GM18517 (cell line): ENCODE results near the gene CTBP2.

Experiments used
- ATAC-seq: cut with Tn5 transposase; IDR thresholded peaks from one replicate; pipeline ENCODE4 v1.9.1; 2021; ENCODE audit warnings: mild to moderate bottlenecking, moderate library complexity; ENCODE audit not compliant: unreplicated experiment

The CTBP2 gene

GRCh38 chr10:125125951-125126735 lies 34.2 kb downstream of the CTBP2 start:
- no peak for ATAC-seq

- ATAC-seq: no peak
Observed at GRCh38 chr10:125124907-125125306, 35.5 kb downstream of the CTBP2 start.

GRCh38 chr10:125124115-125124487 lies 36.3 kb downstream of the CTBP2 start:
- ATAC-seq: no peak

GRCh38 chr10:125123476-125124114 lies 36.8 kb downstream of the CTBP2 start:
- no peak for ATAC-seq

GRCh38 chr10:125122566-125122965 lies 37.8 kb downstream of the CTBP2 start:
- no peak for ATAC-seq

DNA sequence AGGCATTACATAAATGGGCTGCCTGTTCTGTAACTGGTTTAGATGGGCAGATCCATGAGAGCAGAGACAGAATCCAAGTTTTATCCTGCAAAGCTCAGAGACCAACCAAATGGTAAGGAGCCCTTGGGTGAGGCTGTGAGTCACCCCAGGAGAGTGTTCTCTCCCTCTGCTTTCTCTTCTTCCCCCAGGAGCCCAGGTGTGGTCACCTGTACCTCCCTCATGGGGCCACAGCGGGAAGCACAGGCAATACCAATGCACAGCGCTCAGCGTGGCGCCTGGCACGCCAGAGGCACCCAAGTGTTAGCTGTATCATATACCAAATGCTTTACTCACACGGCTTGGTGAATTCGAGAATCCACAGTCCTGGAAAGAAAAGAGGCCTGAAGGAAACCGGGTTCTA lies 39.4 kb downstream of the CTBP2 start:
- no peak for ATAC-seq

GRCh38 chr10:125120053-125120710 lies 40.2 kb downstream of the CTBP2 start:
- no peak for ATAC-seq

DNA sequence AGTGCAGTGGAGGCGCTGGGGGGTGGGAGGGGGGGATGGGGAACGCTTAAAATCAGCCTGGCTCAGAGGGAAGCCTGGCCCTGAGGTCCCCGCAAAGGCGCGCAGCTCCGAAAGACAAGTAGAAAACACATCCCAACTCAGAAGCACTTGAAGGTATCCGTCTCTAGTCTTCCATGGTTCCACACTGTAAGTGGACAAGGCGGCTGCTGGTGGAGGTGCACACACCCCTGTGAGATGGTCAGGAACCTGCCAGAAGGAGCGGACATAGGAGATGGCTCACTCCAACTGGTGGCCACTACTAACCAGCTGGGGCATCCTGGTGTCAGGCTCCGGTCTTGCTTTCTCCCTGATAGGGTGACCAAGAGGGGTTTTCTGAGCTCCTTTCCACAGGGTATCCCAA lies 41.7 kb downstream of the CTBP2 start:
- ATAC-seq: no peak

DNA sequence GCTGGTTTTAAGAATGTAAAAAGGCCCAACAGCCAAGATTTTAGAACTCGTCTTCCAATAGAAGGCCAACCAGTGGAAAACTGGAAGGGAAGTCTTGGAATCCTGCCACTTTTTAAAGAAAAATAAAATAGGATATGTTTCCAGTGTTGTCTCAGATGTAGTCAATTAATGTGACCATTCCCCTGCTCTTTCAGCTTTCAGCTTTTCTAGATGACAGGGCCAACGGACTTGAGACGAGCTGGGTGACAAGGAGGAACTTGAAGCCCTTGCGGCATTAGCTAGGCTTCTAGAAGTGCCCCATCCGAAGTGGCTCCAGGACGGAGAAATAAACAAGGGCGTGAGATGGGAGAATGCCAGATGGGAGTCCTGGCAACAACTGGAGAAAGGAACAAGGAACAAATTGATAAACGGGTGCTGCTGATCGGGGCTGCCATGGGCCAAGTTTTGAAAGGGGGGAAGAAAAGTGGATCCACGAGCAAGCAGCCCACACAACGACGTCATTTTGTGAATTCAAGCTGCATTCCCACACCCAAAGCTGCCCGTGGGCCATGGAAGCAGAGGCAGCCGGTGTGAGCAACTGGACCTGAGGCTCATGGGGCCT lies 42.3 kb downstream of the CTBP2 start:
- no peak for ATAC-seq

DNA sequence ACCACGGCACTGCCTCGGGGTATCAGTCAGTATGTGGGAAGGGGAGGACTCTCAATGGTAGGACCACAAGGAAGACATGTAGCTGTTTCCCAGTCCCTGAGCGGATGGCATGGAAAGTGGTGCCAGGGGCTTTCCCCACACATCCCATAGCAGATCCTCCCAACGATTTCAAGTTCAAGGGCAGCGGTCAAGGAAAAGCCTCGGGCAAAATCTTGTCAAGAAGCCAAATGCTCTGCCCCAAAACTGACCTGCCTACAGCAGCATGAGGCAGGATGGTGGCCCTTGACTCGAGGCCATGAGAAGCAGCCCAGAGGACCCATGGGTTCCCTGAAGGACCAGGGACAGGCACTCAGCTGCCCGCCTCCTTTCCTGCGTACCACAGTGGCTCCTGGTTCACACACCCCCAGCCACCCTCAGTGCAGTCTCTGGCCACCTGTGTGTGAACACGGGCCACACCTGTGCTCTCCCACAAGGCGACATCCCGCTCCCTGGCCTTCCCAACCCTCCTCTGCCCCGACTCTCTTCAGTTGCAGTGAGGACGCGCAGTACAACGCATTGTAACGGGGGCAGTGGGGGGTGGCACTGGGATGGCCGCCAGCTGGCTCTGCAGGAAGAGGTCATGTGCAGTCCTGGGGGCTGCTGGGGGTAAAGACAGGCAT lies 43.6 kb downstream of the CTBP2 start:
- no peak for ATAC-seq

- no peak for ATAC-seq
Observed at GRCh38 chr10:125116041-125116649, 44.2 kb downstream of the CTBP2 start.

DNA sequence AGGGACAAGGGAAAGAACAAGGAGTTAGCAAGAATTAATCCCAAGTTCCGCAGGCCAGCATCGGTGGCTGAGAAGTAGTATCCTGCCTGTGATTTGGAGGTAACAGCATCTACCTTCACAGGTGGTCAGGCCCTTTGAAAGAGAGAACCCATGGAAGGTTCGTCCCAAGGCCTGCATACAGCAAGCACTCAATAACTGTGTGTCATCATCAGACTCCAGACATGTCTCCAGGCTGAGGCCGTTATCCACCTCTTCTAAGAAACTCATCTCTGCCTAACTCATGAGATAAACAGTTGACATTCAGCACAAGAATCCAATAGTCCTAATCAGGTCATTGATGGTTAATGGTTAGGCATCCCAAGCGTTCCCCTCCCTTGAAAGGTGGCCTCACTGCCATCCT lies 45.0 kb downstream of the CTBP2 start:
- ATAC-seq: no peak

GRCh38 chr10:125114761-125115391 lies 45.5 kb downstream of the CTBP2 start:
- ATAC-seq: no peak

GRCh38 chr10:125113691-125114371 lies 46.5 kb downstream of the CTBP2 start:
- ATAC-seq: no peak

DNA sequence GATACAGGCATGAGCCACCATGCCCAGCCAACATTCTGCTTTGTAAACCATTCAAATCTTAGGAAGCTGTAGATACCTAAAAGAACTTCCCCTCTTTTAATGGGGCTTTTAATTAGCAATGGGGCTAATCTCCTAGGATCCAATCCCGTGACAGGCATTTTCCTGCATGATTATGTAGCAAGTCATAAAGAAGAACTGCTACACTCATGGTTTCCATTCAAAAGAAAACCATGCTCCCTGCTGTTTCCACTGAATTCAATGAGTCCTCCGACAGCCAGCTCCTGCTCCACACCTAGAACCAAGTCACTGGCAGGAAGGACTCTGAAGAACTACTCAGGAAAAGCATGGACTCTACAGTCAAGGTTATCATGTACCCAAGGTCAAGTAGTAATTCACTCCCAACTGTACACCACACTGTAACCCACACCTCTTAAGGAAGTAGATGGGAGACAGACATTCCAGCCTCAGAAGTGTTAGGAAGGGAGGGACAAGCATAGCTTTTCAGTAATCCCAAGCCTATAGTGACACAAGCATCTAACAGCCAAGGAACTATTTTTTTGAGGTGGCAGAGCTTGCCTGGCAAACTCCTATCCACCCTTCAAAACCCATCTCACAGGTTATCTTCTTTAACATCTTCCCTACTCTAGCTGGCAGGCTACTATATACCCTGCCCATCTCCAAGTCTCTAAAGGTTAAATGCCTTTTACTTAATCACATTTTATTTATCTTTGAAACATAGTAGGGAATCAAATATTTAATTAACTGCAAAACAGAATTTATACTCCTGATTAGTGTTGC lies 47.5 kb downstream of the CTBP2 start:
- no peak for ATAC-seq

DNA sequence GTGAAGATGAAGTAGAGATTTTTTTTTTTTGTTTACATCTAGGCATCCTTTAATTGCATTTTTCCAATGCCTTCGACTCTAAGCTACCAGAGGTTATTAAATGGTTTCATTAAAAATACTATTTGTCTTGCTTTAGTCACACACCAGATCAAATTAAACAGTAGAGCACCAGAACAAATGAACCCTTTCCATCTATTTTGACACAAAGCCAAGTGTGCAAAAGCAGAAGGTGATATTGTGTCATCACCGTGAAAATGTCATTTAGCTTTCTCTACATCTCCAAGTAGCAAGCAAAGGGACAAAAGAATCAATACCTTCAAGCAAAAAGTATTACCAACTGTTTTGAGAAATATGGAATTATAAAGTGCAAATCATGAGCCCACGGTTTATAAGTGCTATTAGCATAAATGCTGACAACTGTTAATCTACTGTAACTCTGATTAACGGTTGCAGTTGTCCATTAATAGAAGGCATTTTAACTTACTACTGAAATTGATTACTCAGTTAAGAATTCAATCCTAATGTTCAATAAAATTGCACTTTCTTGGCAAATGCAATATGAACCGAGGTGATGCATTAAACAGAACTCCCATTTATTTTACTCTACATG lies 49.1 kb downstream of the CTBP2 start:
- no peak for ATAC-seq

DNA sequence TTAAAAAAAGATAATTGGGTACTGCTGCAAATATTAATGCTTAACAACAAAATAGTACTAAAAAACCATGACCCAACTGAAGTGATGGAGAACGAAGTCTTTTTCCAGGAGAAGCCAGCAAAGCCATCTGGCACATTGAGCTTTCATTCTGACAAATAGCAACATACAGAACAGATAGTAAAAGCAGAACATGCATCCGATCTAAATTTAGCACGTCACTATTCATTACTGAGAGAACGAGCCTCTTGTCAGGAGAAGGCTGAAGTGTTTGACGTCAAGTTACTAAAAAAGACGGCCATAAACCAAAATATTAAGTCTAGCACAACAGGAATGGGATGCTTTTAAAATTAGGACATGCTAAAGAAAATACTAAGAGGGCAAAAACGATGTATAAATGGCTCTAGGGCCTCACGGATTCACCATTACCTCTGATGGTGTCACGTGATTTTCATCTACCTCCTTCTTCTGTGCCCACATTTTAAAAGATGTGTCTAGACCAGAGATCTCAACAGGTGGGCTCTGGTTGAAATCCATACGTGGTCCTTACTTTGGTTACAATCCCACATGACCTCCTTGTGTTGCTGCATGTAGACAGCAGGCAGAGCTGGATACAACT lies 52.3 kb downstream of the CTBP2 start:
- ATAC-seq: no peak
